ENCODE results near the gene PGAM5. TPM values are rescaled to one million over a fixed set of nuclear protein-coding genes. Genes with fewer than 3 reads are reported as not detected.
A peak's percentile ranks its signal among the peaks of the same experiment; 100 is the strongest.

PGAM5 gene
- total RNA-seq, 2 donors from 2014 or later = 37.4 to 41.4 TPM

DNA sequence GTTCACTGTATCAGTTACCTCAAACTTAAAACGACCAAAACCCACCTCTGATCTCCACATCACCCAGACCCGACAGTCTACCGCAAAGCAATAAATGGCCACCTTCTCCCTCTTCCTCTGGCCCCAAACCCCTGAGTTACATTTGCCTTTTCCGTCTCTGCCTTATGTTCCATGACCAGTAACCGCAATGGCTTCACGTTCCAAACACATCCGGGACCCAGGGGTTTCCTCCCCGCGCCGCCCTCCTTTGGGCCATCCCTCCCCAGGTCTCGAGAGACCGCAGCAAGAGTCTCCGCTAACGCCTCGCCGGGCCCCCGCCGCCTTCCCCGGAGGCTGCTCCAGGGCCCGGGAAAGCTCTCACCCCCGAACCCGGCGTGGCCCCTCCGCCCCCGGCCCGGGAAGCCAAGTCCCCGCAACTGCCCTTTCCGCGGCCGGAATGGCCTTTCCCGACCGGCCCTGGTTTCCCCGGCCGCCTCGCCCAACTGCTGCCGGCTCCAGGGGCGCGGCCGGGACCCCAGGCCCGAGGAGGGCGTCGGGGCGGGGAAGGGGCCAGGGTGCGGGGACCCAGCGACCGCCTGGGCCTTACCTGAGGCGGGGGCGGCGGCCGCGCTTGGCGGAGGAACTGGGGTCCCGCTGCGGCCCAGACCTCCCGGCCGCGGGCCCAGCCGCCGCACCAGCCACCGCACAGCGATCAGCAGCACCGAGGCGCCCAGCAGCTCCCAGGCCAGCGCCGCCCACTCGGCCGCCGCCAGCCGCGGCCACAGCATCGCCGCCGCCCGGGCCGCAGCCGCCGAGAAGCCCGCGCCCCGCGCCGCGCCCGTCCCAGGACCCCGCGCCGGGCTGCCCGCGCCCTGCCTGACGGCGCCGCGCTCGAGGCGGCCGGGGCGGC, 50.6 kb downstream of the PGAM5 start, which contains the start of gene ANKLE2:
ANKLE2 (minus strand) TSS at position 801 of the 889 bp plus-strand sequence; CDS start at position 767, 34 bp downstream.
- Histone ChIP-seq H3K4me1 (replicated peaks) (peaks cover 4% of the 10 kb centered on the region), H3K27ac (peak within 1 kb of the TSS; percentile 89 to 94), H3K9me3 (no peaks in the 10 kb centered on the region), H3K27me3 (replicated peaks; ENCODE audit: insufficient read depth) (no peaks in the 10 kb centered on the region), H3K36me3 (no peaks in the 10 kb centered on the region), H3K4me3 (peak within 1 kb of the TSS; percentile 90 to 94)
- under 1% methylated on average over 71 of the region's 97 CpGs for WGBS
- intact Hi-C loops (cut with DNase I) = loop anchor here (10.0 kb wide), 1 partner anchor 144 kb away; no protein-coding TSS in a partner anchor
- DNase-seq (ENCODE audit: low spot score) = no peak
- TF ChIP-seq POLR2A (IDR thresholded peaks at IDR 0.05) = peak; percentile 22
- no peak for TF ChIP-seq POLR2AphosphoS5 (IDR thresholded peaks at IDR 0.05)

DNA sequence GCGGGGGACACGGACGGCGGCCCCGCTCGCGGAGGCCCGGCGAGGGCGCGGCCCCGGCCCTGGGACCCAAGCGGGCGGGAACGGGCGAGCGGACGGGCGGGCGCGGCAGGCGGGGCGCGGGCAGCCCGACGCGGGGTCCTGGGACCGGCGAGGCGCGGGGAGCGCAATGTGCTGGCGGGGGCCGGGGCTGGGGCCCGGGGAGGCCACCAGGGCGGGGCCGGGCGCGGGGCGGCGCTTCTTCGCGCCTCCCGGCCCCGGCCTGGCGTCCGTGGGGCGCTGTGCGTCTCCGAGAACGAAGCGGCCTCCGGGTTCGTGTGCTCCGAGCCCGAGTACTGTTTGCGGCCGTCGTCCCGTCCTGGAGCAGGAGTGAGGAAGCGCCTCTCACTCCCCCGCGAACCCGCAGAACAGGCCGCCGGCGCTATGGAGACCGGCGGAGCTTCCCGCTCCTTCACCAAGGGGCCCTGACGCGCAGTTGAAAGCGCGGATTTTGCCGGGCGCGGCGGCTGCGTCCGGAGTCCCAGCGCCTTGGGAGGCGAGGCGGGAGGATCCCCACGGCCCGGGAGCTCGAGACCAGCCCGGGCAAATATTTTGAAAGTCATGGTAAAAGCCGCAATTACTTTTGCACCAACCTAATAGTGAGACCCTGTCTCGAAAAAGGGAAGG, 51.4 kb downstream of the PGAM5 start:
- WGBS = under 1% methylated on average over 58 of the region's 89 CpGs
- Histone ChIP-seq H3K27me3 (replicated peaks; ENCODE audit: insufficient read depth) (no peaks in the 10 kb centered on the region), H3K4me3 (peak overlapping the region; percentile 49 to 94), H3K4me1 (replicated peaks) (peaks cover 4% of the 10 kb centered on the region), H3K27ac (peak overlapping the region; percentile 89 to 94), H3K9me3 (no peaks in the 10 kb centered on the region), H3K36me3 (no peaks in the 10 kb centered on the region)
- peak; percentile 55 for TF ChIP-seq POLR2AphosphoS5 (IDR thresholded peaks at IDR 0.05)
- peak; percentile 70 for TF ChIP-seq POLR2A (IDR thresholded peaks at IDR 0.05)
- peak in 3 of 4 experiments; percentile 14 to 37 (median 32) for TF ChIP-seq CTCF (IDR thresholded peaks at IDR 0.05)
- intact Hi-C loops (cut with DNase I) = loop anchor here (10.0 kb wide), 1 partner anchor 143 kb away; no protein-coding TSS in a partner anchor
- DNase-seq (ENCODE audit: low spot score) = peak; percentile 82

GRCh38 chr12:132764231-132764630, 53.6 kb downstream of the PGAM5 start:
- no peaks in the 10 kb centered on the region for H3K9me3 ChIP-seq
- no peak overlapping the region for H3K4me3 ChIP-seq
- H3K4me1 ChIP-seq (replicated peaks) = peaks cover 4% of the 10 kb centered on the region
- intact Hi-C loops (cut with DNase I) = loop anchor here (10.0 kb wide), 1 partner anchor 141 kb away; no protein-coding TSS in a partner anchor
- H3K36me3 ChIP-seq = no peaks in the 10 kb centered on the region
- no peak for DNase-seq (ENCODE audit: low spot score)
- 95% methylated on average over 20 of the region's 20 CpGs for WGBS
- no peak for TF ChIP-seq POLR2A (IDR thresholded peaks at IDR 0.05)
- TF ChIP-seq CTCF (IDR thresholded peaks at IDR 0.05) = no peak
- TF ChIP-seq POLR2AphosphoS5 (IDR thresholded peaks at IDR 0.05) = no peak
- no peak overlapping the region for H3K27ac ChIP-seq
- no peaks in the 10 kb centered on the region for H3K27me3 ChIP-seq (replicated peaks; ENCODE audit: insufficient read depth)

DNA sequence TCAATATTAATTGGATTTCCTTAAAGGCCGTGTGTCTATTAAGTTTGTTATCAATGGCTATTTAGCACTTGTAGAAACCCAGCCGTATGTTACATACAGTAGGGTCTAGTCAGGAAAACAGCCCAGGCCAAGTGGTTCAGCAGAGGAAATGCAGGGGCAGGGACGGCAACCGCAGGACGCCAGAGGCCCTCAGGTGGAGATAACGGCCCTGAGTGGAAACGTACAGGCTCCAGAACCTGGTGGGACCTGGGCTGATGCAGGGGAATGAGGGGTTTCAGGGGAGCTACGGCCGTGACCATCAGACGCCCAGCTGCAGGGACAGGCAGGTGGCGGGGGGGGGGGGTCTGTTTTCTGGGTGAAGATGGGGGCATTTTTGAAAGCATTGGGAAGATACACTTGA, 54.7 kb downstream of the PGAM5 start:
- 80% methylated on average over 11 of the region's 11 CpGs for WGBS
- H3K4me1 ChIP-seq (replicated peaks) = peaks cover 2% of the 10 kb centered on the region
- no peaks in the 10 kb centered on the region for H3K36me3 ChIP-seq
- H3K4me3 ChIP-seq = no peak overlapping the region
- DNase-seq (ENCODE audit: low spot score) = no peak
- TF ChIP-seq CTCF (IDR thresholded peaks at IDR 0.05) = no peak
- no peak for TF ChIP-seq POLR2AphosphoS5 (IDR thresholded peaks at IDR 0.05)
- no peak for TF ChIP-seq POLR2A (IDR thresholded peaks at IDR 0.05)
- no peak overlapping the region for H3K27ac ChIP-seq
- no peaks in the 10 kb centered on the region for H3K9me3 ChIP-seq
- no peaks in the 10 kb centered on the region for H3K27me3 ChIP-seq (replicated peaks; ENCODE audit: insufficient read depth)
- intact Hi-C loops (cut with DNase I) = loop anchor here (5.0 to 10.0 kb wide), 2 partner anchors 62 to 139 kb away; partner anchors contain the start of gene GOLGA3
